Endothelial cell (in vitro differentiated cells): ENCODE results near the gene ASIC5. TPM values are rescaled to one million over a fixed set of nuclear protein-coding genes. Genes with fewer than 3 reads are reported as not detected.

Source experiments
- DNase-seq: peaks from one replicate; pipeline ENCODE4 v3.0.0; 2021; ENCODE audit warnings: low spot score
- H3K27ac Mint-ChIP-seq: one replicate; pipeline ENCODE4 v1.8.0; 2021; ENCODE audit warnings: mixed read lengths, inconsistent platforms; ENCODE audit not compliant: unreplicated experiment
- H3K27me3 Mint-ChIP-seq: one replicate; pipeline ENCODE4 v1.8.0; 2021; ENCODE audit warnings: mild to moderate bottlenecking, moderate library complexity, mixed read lengths, inconsistent platforms; ENCODE audit not compliant: unreplicated experiment
- H3K36me3 Mint-ChIP-seq: one replicate; pipeline ENCODE4 v1.8.0; 2021; ENCODE audit warnings: mild to moderate bottlenecking, low read depth, mixed read lengths, inconsistent platforms; ENCODE audit not compliant: unreplicated experiment
- H3K4me1 Mint-ChIP-seq: one replicate; pipeline ENCODE4 v1.8.0; 2021; ENCODE audit warnings: mild to moderate bottlenecking, mixed read lengths, inconsistent platforms; ENCODE audit not compliant: unreplicated experiment
- H3K4me3 Mint-ChIP-seq: one replicate; pipeline ENCODE4 v1.8.0; 2021; ENCODE audit warnings: mild to moderate bottlenecking, mixed read lengths, inconsistent platforms; ENCODE audit not compliant: unreplicated experiment
- H3K9me3 Mint-ChIP-seq: one replicate; pipeline ENCODE4 v1.8.0; 2021; ENCODE audit warnings: mixed read lengths, inconsistent platforms; ENCODE audit not compliant: unreplicated experiment
- CTCF ChIP-seq: fragments of 200-600 bp; sonication (generic); IDR thresholded peaks from one replicate; pipeline ENCODE4 v1.5.0; 2021; ENCODE audit warnings: antibody characterized with exemption; ENCODE audit not compliant: unreplicated experiment
- total RNA-seq: library from RNA; stranded (reverse); fragmentation: NEBNext Ultra II Directional; extraction: Animal tissue kit (Norgen Biotek cat#: 25700); gene quantifications from one replicate; pipeline ENCODE4 v1.2.1, GENCODE V29; 2021; ENCODE audit not compliant: unreplicated experiment

Gene ASIC5
- total RNA-seq, 1 donor from 2014 or later, result not detected

- no peak for TF ChIP-seq CTCF
- no peaks in the 10 kb centered on the region for H3K9me3 Mint-ChIP-seq
- no peaks in the 10 kb centered on the region for H3K4me1 Mint-ChIP-seq
- DNase-seq, result no peak
- H3K36me3 Mint-ChIP-seq, result no peaks in the 10 kb centered on the region
- no peak overlapping the region for H3K4me3 Mint-ChIP-seq
- no peak overlapping the region for H3K27ac Mint-ChIP-seq
- no peaks in the 10 kb centered on the region for H3K27me3 Mint-ChIP-seq
These were observed 17.8 kb upstream of the ASIC5 start for GRCh38 chr4:155883895-155884294.

GRCh38 chr4:155881555-155881954 is 15.5 kb upstream of the ASIC5 start:
- Mint-ChIP-seq H3K36me3 (peaks cover 4% of the 10 kb centered on the region), H3K27me3 (no peaks in the 10 kb centered on the region), H3K4me3 (no peak overlapping the region), H3K4me1 (no peaks in the 10 kb centered on the region), H3K27ac (no peak overlapping the region), H3K9me3 (peaks cover 5% of the 10 kb centered on the region)
- DNase-seq, result no peak
- TF ChIP-seq CTCF, result no peak

GRCh38 chr4:155879767-155880166 is 13.7 kb upstream of the ASIC5 start:
- no peak overlapping the region for H3K4me3 Mint-ChIP-seq
- peaks cover 5% of the 10 kb centered on the region for H3K9me3 Mint-ChIP-seq
- peaks cover 4% of the 10 kb centered on the region for H3K36me3 Mint-ChIP-seq

GRCh38 chr4:155878611-155879010 is 12.5 kb upstream of the ASIC5 start:
- no peak for DNase-seq
- Mint-ChIP-seq H3K27me3 (no peaks in the 10 kb centered on the region), H3K36me3 (peaks cover 4% of the 10 kb centered on the region), H3K4me3 (no peak overlapping the region), H3K9me3 (peaks cover 5% of the 10 kb centered on the region), H3K4me1 (no peaks in the 10 kb centered on the region), H3K27ac (no peak overlapping the region)
- no peak for TF ChIP-seq CTCF

More at GRCh38 chr4:155879767-155880166, 13.7 kb upstream of the ASIC5 start:
- no peak for TF ChIP-seq CTCF
- no peak for DNase-seq
- Mint-ChIP-seq H3K27ac (no peak overlapping the region), H3K4me1 (no peaks in the 10 kb centered on the region), H3K27me3 (no peaks in the 10 kb centered on the region)

GRCh38 chr4:155877971-155878370 is 11.9 kb upstream of the ASIC5 start:
- no peaks in the 10 kb centered on the region for H3K4me1 Mint-ChIP-seq
- no peak for TF ChIP-seq CTCF

More at GRCh38 chr4:155877971-155878370, 11.9 kb upstream of the ASIC5 start:
- Mint-ChIP-seq H3K27me3 (no peaks in the 10 kb centered on the region), H3K27ac (no peak overlapping the region), H3K4me3 (no peak overlapping the region), H3K36me3 (peaks cover 4% of the 10 kb centered on the region), H3K9me3 (peaks cover 5% of the 10 kb centered on the region)
- DNase-seq, result no peak
